Posterior cingulate gyrus (tissue), 11 donors: ENCODE data around the gene WBP2.
"Not testable (repeated sequence)": the region's sequence is repeated elsewhere in the genome, so short reads cannot be mapped to it uniquely, and the experiment has no call there.

Source experiments
- DNase-seq, 10 donors: peaks; one replicate each; pipeline versions ENCODE4 v3.0.0 to v3.0.0-alpha.2; 2020 to 2021; ENCODE audit warnings: mixed read lengths in 3 of 10
- intact Hi-C: fragments of 100-400 bp; cut with DNase I; formaldehyde crosslinking; loops from one replicate; pipeline ENCODE4 v1.15.1; 2023

The WBP2 gene

DNA sequence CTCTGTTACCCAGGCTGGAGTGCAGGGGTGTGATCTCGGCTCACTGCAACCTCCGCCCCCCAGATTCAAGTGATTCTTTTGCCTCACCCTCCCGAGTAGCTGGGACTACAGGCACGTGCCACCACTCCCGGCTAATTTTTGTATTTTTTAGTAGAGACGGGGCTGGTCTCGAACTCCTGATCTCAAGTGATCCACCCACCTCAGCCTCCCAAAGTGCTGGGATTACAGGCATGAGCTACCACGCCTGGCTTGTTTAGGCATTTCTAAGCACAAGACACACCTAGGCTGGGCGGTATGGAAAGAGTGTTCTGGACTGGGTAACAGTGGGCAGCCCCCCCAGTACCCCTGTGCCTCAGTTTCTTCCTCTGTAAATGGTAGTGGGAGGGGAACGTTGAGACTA, 15.1 kb upstream of the WBP2 start:
- intact Hi-C loops, DNase-seq: not testable (repeated sequence)

DNA sequence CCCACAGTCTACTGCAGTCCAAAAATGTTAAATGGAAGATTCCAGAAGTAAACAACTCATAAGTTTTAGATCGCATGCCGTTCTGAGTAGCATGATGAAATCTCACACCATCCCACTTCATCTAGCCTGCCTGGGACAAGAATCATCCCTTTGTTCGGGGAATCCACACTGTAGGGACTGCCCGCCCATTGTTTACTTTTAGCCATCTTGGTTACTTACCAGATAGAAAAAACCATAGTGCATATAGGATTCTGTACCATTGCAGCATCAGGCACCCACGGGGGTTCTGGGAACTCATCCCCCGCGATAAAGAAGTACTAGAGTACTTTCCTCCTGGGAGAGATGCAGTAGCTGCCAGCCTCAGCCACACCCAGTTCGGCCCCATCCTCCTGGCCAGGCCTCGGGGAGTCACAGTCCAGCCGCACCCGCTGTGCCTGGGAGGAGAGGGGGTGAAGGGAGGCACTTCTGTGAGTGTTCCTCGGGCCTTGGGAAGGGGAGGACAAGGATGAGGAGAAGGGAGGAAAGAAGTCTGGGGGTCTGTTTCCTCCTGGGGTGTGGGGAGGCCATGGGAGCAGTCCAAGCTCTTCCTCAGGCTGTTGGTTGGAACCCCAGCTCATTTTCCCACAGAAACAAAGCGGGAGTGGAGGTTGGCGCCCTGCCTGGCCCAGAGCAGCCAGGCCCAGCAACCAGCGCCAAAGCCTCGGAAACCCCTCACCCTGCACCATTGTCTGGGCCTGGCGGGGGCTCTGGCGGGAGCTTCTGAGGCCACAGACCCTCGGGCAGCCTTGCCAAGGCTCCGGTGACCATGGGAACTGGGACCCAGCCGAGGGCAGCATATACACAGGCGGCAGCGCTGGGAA, 14.4 kb upstream of the WBP2 start:
- intact Hi-C loops, result no loop called here
- DNase-seq, result peak in 9 of 10 donors; percentile 50 to 94 (median 74)

DNA sequence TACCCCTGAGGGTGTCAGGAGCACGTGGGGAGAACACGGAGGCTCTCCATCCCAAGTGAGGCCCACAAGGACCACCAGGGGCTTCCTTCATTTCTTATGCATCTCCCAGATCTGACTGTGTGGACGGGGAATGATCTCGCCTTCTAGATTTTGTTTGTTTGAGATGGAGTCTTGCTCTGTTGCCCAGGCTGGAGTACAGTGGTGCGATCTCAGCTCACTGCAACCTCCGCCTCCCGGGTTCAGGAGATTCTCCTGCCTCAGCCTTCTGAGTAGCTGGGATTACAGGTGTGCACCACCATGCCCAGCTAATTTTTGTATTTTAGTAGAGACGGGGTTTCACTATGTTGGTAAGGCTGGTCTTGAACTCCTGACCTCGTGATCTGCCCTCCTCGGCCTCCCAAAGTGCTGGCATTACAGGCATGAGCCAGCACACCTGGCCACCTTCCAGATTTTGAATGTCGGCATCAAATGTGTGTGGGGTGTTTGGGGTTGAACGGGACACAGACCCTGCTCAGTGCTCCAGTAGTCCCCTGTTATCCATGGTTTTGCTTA, 13.7 kb upstream of the WBP2 start:
- DNase-seq, intact Hi-C loops: not testable (repeated sequence)

DNA sequence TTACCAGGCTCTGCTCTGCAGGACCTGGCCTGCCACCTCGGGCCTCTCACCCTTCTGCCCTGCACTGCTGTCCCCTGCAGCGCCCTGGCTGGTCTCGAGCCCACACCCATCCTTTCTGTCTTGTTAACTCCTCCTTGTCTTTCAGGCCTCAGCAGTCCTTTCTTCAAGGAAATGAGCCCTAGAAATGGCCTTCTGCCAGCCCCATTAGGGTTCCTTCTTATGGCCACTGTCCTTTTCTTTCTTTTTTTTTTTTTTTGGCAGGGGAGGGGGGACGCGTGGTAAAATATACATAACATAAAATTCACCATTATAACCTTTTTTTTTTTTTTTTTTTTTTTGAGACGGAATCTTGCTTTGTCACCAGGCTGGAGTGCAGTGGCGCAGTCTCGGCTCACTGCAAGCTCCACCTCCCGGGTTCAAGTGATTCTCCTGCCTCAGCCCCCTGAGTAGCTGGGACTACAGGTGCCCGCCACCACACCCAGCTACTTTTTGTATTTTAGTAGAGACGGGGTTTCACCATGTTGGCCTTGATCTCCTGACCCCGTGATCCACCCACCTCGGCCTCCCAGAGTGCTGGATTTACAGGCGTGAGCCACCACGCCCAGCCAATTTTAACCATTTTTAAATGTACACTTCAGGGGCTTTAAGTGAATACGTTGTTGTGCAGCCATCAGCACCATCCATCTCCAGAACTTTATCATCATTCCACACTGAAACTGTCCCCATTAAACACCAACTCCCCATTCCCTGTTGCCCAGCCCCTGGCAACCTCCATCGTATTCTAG, 10.5 kb upstream of the WBP2 start:
- intact Hi-C loops, DNase-seq: not testable (repeated sequence)

DNA sequence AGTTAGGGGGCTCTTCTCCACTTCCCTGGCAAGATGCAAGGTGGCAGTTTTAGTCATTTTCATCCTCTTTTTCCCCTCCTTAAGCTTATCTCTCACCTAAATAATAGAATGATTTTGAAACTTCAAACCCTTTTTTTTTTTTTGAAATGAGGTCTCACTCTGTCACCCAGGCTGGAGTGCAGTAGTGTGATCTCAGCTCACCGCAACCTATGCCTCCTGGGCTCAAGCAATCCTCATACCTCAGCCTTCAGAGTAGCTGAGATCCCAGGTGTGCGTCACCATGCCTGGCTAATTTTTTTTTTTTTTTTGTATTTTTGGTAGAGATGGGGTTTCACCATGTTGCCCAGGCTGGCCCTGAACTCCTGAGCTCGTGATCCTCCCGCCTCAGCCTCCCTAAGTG, 9.8 kb upstream of the WBP2 start:
- DNase-seq, intact Hi-C loops: not testable (repeated sequence)

DNA sequence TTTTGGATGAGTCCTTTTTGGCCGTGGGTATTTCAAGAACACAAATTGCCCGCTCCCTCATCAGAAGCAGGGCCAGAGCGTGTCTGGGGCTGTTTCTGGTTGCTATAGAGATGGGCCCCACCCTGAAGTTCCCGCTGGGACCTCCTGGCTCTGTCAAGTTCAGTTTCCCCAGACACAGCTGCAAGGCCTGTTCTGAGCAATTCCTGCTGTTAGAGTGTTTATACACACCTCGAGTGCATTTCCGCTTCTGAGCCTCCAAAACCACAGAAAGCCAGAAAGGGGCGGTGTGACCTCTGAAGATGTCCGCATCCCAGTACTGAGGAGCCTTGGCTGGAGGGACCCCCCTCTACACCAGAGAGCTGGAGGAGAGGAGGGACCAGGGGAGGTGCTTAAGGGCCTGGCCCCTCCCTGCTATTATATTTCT, 9.3 kb upstream of the WBP2 start:
- no peak for DNase-seq
- intact Hi-C loops, result no loop called here

DNA sequence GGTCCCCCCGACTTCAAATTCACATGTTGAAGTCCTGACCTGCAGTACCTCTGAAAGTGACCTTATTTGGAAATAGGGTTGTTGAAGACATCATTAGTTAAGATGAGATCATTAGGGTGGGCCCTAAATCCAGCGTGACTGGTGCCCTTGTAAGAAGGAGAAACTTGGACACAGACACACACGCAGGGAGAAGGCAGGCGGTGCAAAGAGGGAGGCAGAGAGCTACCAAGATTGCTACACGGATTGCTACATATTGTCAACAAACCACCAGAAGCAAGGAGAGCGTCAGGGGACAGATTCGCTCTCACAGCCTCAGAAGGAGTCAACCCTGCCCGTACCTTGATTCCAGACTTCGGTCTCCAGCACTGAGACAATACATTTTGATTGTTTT, 6.8 kb upstream of the WBP2 start:
- DNase-seq, result no peak
- intact Hi-C loops, result no loop called here

DNA sequence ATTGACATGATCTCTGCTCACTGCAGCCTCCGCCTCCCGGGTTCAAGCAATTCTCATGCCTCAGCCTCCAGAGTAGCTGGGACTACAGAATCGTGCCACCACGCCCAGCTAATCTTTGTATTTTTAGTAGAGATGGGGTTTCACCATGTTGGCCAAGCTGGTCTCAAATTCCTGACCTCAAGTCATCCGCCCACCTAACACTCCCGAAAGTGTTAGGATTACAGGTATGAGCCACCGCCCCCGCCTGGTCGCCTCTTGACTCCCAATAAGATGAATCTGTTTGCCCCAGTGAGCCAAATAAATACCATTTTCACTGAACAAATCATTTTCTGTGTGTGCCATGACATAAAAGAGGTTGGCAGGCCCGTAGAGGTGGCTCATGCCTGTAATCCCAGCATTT, 4.2 kb upstream of the WBP2 start:
- intact Hi-C loops, result loop anchor here (2.0 to 5.0 kb wide), 2 partner anchors 17 to 38 kb away; partner anchors contain the start of gene TRIM65
- DNase-seq, result not testable (repeated sequence)

DNA sequence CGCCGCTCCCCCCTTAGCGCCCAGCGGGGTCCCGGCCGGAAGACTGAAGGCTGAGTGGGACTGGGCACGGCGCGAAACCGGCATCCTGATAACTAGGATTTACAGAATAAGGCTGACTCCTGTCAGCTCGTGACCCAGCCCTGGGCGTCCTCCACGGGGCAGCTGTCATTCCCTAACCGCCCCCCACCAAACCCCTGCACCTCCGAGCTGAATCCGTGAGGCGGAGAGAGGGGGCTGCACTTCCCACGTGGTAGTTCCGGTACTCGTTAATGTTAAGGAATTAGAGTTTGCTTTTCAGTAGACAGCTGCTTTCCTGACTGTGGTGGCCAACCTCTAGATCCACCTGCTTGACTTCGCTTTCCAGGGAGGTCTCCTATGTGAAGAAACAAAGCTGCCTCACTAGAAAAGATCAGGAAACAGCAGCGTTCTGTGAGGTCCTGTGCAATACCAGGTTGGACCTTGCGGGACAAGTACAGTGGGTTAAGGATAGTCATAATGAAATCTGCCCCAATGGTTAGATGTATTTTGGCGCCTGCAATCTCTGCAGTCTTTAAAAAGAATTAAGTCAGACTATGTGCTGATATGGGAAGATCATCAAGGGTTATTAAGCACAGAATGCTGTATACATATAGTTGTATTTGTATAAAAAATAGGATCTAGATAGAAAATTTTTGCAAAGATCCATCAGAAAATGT, 1.1 kb upstream of the WBP2 start:
- intact Hi-C loops, result loop anchor here (5.0 kb wide), 1 partner anchor 41 kb away; the partner anchor contains the start of gene TRIM65
- DNase-seq, result peak in 2 of 10 donors; percentile 59 to 87

DNA sequence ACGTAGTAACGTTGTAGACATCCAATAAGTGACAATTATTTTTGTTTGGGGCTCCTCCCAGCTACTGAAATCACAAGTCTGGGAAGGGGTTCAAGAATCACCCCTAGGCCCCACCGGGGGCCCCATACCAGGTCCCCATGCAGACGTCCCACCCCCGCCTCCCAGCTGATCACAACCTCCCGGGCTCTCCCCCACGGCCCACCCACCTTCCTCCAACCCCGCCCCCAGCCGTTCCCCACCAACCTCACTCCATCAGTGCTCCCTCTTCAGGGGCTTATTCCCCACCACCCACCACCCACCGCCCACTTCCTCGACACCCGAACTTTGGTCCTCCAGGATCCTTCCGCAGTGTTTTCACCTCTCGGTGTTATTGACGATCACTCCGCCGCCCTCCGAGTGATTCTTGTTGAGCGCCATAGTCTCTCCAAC, 240 bp downstream of the WBP2 start:
- intact Hi-C loops, result loop anchor here (5.0 kb wide), 2 partner anchors 42 to 68 kb away; partner anchors contain the start of gene TRIM65
- no peak for DNase-seq

DNA sequence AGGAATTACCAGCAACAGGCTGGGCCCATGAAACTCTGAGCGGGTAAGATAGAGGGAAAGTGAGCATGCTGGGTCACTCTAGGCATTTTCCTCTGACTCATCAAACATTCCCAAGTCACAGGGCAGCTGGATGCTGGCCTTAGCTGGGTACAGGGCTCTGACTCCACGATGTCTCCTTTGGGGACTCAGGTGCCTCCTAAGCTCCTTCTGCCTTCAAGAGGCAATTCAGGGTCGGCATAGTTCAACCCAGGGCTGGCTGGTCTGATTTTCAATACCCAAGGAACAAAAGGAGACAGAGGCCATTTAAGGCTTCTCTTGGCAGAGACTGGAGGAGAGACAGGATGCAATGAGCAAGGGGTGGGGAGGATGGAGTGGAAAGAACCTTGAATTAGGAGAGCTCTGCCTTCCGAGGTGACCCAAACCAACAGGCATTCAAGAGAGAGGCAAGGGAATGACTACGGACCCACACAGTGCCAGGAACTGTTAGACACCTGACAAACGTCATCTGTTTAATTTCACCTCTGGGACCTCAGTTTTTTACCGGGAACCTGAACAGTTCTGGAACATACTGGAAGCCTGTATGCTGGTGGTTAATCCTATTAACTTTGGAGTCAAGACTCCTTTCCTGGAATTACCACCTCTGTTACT, 910 bp downstream of the WBP2 start:
- intact Hi-C loops, result loop anchor here (5.0 kb wide), 1 partner anchor 67 kb away; no protein-coding TSS in a partner anchor
- peak in 1 of 10 donors; percentile 64 for DNase-seq

DNA sequence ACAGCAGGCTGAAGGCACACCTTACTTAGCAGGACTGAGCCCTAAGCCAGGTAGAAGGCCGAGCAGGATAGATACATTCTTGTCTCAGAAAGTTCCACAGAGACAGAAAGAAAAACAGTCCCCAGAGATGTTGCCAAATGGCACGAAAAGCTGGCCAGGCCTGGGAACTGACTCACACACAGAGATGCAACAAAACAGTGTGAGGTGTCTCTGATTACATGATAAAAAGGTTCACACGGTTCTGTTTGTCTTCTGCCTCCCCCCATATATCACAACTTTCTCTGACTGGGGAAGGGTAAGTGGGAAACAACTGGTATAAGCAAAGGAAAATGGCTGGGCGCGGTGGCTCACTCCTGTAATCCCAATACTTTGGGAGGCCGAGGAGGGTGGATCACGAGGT, 1.7 kb downstream of the WBP2 start:
- intact Hi-C loops, result loop anchor here (5.0 kb wide), 1 partner anchor 66 kb away; no protein-coding TSS in a partner anchor
- no peak for DNase-seq

DNA sequence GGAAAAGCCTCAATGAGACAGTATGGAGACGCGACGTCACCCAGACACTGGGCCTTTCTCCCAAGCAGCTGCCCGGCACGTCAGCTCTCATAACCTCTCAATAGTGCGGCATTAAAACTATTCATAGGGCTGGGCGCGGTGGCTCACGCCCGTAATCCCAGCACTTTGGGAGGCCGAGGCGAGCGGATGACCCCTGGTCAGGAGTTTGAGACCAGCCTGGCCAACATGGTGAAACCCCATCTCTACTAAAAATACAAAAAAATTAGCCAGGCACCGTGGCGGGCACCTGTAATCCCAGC, 3.5 kb downstream of the WBP2 start:
- intact Hi-C loops, result loop anchor here (5.0 kb wide), 1 partner anchor 64 kb away; no protein-coding TSS in a partner anchor
- DNase-seq, result peak in 1 of 10 donors; percentile 88

DNA sequence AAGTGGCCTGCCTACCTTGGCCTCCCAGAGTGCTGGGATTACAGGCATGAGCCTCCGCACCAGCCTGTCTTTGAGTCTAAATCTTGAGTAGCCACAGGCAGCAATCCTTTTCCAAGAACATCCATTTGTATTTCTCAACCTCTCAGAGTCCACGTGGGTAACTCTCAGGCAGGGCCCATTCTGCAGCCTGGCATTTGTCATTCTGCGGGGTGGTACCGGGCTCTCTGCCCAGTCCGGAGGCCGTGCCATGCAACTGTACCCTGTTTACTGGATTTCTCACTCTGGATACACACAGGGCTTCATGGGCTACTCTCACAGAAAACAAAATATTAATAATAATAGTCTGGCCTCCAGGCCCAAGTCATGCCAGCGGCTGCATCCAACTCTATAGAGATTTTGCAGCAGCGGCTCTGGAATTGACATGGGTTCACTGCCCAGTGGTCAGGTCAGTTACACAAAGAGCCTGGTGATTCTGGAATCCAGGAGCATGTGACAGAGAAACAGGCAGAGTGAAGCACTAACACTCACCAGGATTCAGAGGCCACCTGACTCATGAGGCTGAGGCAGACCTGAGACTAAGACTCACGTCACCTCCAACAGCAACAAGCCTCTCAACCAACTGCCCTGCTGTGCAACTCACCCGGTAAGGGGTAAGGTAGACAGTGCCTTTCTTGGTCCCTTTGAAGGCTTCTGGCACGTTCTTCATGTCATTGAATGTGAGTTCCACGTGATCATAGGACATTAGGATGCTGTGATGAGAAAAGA, 4.0 kb downstream of the WBP2 start:
- peak in 8 of 10 donors; percentile 48 to 92 (median 60) for DNase-seq

DNA sequence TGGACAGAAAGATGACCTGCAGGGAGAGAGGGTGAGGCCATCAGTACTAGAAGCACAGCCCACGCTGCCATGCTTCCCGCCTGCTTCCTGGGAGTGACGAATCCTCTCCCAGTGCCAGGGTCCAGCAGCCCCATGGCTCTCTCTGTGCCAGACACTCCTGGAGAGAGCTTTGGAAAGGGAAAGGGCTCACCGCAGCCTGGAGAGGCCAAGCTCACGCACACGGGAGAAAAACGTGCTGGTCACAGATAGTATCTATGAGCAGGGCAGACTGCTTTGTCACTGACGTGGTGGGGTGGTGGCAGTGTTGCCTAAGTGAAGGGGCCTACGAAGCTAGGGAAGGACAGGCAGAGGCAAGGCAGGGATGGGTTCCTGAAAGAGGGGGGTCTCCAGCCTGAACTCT, 5.4 kb downstream of the WBP2 start:
- intact Hi-C loops, result loop anchor here (5.0 kb wide), 1 partner anchor 62 kb away; no protein-coding TSS in a partner anchor
- peak in 1 of 10 donors; percentile 83 for DNase-seq

More for the DNA sequence above, 4.0 kb downstream of the WBP2 start:
- intact Hi-C loops, result loop anchor here (5.0 kb wide), 1 partner anchor 64 kb away; no protein-coding TSS in a partner anchor

DNA sequence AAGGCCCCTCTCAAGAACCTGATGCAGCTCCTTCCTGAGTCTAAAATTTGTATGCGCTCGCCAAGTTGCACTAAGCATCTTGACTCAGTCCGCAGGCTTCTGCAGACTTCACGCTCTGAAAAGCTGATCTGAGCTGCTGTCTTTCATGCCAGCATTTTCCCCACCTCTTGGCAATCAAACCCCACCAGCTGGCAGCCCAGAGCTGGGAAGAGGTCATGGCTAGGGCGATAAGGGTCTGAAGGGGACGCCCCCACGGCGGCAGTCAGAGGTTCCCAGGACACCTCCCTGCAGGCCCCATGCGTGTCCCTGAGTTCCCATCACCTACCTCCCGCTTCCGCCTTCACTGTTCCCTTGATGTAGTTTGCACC, 5.9 kb downstream of the WBP2 start:
- intact Hi-C loops, result no loop called here
- DNase-seq, result peak in 2 of 10 donors; percentile 48 to 81

DNA sequence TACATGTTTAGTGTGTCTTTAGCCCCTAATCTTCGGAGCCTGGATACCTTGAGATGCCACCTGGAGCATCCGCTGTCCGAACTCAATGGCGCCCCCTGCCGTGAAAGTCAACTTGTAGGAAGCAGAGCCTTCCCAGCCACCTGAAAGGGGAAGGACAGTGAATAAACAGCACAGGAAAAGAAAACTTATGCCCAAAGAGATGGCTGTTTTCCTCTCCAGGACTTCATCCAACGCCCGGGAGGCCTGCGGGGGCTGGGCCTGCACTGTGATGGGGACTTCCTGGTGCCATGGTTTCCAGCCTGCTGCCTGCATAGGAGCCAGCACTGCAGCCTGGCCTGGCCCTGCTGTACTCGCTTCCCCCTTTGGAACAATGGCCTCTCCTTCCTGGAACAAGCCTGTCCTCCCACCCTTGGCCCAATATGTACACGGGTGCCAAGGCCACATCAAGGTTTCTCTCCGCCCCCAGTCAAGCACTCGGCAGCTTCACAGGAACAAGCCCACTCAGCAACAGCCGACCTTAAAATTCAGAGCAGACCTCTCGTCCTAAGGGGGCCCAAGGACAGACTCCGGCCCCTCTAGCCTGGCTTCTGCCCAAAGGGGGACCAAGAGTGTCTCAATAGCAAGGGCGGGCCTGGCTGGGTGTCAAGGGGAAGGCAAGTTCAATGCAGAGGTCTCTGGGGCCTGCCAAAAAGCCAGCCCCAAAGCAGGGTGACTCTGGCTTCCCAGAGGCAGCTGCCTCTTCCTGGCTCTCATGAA, 6.4 kb downstream of the WBP2 start:
- intact Hi-C loops, result no loop called here

More for the DNA sequence above, 6.4 kb downstream of the WBP2 start:
- peak; percentile 58 to 95 (median 70) for DNase-seq
